T47D (cell line): ENCODE measurements around the gene BZW2.
A peak's percentile ranks its signal among the peaks of the same experiment; 100 is the strongest.
"Not testable (repeated sequence)": the region's sequence is repeated elsewhere in the genome, so short reads cannot be mapped to it uniquely, and the experiment has no call there.

Source experiments
- DNase-seq, 2 experiments: peaks; one replicate each; pipeline versions ENCODE4 v3.0.0 to v3.0.0-alpha.2; 2011 to 2012; ENCODE audit warnings: low read depth in 1 of 2, low spot score in 1 of 2
- JUND ChIP-seq: IDR thresholded peaks from 2 replicates; pipeline ENCODE4 v1.6.1; 2012; ENCODE audit warnings: low read depth
- in situ Hi-C: cut with HindIII; loops from 2 replicates; pipeline ENCODE4 v1.10.0; 2016; ENCODE audit warnings: low sequenced_read_pairs, low pct_unique_long_range_greater_than_20kb

BZW2 gene

DNA sequence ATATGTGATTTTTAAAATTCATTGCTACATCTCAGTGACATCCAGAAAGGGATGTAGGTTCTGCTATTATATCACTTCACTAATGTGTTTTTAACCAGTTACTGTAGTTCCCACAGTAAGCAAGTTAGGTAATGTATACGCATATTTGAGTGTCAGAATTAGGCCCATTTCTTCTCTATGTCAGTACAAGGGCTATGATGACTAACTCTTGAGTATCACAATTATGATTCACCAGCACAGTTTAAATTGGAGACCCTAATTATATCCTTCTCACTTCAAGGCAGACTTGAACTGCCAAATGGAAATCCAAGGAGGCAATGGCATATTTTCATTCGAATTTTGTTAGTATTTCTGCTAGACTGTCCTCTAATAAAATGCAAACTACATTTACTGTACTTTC is 23.6 kb downstream of the BZW2 start:
- DNase-seq: no peak
- in situ Hi-C loops: no loop called here
- no peak for TF ChIP-seq JUND

DNA sequence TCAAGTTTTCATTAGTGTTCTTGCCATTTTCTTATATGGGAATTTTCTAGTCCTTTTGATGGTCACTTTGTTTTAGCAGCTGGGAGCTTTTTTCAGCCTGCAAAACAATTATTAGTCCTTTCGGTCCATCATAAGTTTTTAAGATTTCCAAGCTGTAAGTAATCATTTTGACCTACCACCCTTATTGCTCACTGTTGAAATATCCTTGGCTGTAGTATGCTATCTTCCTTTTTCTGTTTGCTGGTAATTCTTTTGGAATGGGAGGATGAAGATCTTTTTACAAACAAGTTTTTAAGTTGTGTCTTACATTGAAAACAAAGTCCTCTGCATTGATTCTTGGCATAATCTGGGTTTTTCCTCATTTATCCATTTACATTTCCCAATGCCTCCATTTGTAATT is 24.0 kb downstream of the BZW2 start:
- DNase-seq: no peak
- in situ Hi-C loops: no loop called here

DNA sequence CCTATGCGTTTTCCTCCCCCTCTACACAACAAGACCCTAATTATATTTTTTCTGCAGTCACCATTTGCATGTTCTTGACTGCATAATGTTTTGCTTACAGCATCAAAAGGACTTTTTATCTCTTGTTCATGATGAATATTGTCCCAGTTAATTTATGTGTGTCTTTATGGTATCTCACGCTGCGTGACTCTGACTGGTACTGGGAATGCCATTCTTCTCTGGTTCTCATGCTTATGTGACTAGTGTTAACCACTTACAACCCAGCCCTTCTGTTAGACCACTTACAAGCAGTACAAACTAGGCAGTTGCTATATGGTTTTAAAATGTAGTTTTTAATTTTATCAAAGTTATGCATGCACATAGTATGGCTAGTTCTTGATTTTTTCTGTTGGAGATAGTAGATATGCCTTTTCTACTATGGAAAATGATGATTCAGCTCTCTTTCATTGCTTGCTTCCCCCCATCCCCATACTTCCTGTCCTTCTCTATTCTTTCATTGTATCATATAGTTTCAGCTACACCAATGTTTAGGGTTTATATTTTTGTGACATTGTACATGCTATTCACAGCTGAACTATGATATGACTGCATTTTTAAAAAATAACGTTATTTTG is 24.9 kb downstream of the BZW2 start:
- in situ Hi-C loops: no loop called here
- DNase-seq: no peak
- TF ChIP-seq JUND: no peak

More for the DNA sequence above, 24.0 kb downstream of the BZW2 start:
- no peak for TF ChIP-seq JUND

DNA sequence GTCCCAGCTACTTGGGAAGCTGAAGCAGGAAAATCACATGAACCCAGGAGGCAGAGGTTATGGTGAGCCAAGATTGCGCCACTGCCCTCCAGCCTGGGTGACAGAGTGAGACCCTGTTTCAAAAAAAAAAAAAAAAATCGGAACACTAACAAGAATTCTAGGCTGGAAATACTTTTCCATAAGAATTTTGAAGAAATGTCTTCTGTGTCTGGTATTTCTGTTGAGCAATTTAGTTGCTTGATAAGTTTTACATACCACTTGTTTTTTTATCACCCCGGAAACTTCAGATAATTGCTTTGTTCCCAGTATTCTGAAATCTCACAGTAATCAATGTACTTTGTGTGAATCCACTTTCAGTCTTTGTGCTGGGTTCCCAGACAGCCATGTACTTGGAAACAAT is 25.8 kb downstream of the BZW2 start:
- no peak for TF ChIP-seq JUND
- in situ Hi-C loops: no loop called here

DNA sequence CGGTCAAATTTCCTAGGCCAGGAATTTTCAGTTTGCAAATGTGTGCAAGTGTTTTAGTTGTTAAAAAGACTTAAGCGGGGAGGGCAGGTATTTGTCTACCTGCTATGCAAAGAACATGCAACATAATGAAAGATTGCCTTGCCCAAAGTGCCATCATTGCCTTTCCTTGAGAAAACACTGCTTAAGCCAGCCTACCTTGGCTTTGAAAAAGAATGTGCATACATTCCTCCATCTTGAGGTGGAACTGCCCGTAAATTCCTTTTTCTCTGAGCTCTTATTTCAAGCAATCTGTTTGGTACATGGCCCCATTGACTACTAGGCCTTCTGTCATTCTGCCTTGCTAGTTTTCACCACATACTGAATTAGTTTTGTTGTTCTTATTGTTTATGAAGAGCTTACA is 29.3 kb downstream of the BZW2 start:
- TF ChIP-seq JUND: no peak
- DNase-seq: no peak
- in situ Hi-C loops: no loop called here

More for the DNA sequence above, 25.8 kb downstream of the BZW2 start:
- no peak for DNase-seq

DNA sequence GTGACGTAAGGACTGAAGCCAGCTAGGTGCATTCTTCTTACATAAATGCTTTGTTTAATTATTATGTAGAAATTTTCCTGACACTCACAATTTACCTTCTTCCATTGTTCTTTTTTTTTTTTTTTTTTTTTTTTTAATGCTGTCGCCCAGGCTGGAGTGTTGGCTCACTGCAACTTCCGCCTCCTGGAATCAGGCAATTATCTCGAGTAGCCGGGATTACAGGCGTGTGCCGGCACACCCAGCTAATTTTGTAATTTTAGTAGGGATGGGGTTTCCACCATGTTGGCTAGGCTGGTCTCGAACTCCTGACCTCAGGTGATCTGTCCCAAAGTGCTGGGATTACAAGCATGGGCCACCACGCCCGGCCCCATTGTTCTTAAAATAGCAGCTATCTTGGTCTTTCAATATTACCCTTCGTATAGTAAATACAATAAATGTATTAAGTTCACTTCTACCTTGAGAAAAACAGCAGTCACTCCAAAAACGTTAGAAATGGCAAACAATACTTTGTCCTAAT is 32.1 kb downstream of the BZW2 start:
- TF ChIP-seq JUND: no peak
- DNase-seq: no peak
- in situ Hi-C loops: no loop called here

DNA sequence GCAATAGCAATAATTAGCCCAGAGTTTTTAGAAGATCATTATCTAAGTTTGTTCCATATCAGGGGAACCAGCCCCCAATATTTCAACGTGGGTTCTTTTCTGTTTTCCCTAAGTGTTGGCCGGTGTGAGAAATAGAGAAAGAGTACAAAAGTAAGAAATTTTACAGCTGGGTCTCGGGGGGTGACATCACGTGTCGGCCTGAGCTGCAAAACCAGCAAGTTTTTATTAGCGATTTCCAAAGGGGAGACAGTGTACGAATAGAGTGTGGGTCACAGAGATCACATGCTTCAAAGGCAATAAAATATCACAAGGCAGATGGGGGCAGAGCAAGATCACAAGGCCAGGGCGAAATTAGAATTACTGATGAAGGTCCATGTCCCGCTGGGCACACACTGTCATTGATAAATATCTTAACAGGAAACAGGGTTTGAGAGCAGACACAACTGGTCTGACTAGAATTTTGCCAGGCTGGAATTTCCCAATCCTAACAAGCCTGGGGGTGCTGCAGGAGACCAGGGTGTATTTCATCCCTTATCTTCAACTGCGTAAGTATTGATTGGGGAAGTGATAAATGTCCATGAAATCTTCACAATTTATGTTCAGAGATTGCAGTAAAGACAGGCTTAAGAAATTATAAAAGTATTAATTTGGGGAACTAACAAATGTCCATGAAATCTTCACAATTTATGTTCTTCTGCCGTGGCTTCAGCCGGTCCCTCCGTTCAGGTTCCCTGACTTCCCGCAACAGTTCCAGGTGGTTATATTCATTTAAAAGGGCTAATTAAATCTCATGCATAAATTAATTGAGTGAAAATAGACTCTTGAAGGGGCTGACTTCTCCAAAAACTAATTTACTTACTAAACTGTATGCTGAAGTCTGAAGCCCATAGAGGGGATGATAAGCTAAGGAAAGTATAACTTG is 32.9 kb downstream of the BZW2 start:
- in situ Hi-C loops: not testable (repeated sequence)
- TF ChIP-seq JUND: peak; percentile 48; the same call in 1 of the 2 replicates
- peak in 1 of 2 experiments; percentile 85 for DNase-seq

DNA sequence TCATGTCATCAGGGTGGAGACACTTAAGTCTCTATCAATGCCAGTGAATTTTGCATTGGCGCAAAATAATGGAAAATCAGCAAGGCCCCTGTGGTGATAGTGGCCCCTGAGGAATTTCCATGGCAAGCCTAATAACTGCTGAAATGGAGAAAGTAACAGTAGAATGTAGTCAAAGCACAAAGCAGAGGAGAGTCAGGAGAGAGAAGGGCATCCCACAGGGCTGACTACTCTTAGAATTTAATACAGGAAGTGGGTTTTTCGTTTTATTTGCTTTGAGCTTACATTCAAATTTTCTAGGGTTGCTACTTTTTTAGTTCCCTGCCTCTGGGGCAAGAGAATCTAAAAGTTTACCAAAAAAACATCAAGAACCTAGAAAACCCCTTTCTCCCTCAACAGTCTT is 39.0 kb downstream of the BZW2 start:
- in situ Hi-C loops: no loop called here
- no peak for DNase-seq
- no peak for TF ChIP-seq JUND

DNA sequence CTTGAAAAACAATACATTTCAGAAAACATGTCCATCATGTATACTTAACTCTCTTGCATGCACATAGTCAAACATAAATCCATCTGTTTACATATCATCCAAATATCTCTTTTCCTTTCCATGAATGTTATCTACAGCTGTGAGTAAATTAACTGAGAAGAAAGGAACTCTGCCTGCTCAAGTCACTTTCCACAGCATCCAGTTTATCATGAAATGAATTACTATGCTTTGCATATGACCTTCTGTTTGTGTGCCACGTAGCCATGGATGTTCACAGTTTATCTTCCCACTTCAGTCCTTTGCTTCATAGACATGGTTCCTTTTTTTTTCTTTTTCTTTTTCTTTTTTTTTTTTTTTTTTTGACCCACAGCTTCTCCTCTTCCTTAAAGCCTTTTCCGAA is 39.6 kb downstream of the BZW2 start:
- in situ Hi-C loops: no loop called here

DNA sequence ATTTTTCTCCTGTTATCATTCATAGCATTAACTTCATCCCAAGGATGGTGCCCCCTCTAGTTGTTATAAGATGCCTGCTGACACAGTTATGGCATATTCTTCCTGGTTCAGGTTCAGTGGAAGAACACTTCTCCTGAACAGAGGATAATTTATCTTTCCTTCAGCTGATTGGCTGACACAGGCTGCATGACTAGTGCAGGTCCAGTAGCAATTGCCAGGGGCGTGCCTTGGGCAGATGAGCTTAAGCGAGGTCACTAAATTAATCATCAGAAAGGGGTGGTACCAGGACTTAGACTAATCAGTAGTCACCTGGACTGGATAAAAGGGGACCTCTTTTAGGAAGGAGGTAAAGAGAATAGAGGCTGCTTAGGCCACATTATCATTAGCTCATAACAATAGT is 42.3 kb downstream of the BZW2 start:
- peak in 1 of 2 experiments; percentile 23 for DNase-seq
- in situ Hi-C loops: no loop called here
- TF ChIP-seq JUND: no peak

More for the DNA sequence above, 39.6 kb downstream of the BZW2 start:
- DNase-seq: no peak
- no peak for TF ChIP-seq JUND

DNA sequence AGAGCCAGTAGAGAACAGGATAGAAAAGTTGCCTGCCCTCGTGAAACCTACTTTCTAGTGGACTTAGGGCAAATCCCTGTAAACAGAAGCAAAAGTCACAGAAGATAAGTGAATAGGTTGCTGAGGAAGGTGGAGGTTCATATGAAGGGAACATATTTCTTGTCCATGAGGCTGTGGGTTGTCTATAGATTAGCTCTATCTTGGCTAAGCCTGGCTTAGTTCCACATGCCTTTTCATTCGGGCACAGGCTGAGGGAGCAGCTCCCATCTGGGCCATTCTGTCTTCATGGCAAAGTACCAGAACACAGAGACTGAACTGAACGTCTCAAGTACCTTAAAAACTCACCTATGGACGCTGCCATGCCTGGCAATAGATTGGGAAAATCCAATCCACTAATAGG is 45.3 kb downstream of the BZW2 start:
- in situ Hi-C loops: no loop called here
- no peak for DNase-seq
- TF ChIP-seq JUND: no peak

DNA sequence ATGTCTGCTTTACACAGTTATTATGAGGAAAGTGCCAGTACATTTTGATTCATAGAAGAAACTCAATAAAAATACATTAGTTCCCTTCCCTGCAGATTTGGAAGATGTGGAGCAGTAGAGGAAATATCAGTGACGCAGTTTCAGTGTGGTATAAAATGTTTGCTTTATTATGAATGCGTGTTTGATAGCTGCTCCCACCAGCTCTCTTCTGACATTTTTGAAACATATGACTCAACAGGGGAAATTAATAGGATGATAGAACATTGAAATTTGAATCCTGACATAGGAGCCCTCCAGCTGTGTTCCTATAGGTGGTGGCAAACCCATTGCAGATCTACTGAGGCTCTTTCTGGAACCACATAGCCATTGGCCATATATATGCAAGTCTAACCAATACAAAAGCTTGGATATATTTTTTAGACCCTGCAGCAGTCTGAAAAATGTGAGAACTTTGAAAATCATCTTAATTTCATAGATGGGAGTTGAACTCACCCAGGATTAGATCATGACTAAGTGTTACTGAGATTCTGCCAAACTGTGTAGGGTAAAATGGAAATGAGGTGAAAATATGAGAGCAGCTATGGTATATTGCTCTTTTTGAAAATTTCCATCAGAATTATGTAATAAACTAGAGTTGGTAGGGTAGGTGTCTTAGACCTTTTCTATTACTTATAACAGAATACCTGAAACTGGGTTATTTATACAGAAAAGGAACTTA is 47.8 kb downstream of the BZW2 start:
- no peak for DNase-seq
- TF ChIP-seq JUND: no peak
- in situ Hi-C loops: no loop called here

DNA sequence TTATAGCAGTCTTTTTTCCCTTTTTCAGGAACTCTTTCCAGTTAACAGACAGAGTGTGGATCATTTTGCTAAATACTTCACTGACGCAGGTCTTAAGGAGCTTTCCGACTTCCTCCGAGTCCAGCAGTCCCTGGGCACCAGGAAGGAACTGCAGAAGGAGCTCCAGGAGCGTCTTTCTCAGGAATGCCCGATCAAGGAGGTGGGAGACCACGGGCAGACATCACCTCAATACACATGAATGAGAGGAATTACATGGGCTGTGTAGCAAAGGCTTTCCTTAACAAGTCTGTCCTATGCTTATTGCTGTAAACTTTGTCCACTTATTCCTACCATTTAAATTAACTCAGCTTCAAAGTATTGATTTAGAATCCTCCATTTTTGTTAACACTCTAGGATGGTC is 48.8 kb downstream of the BZW2 start:
- in situ Hi-C loops: no loop called here
- TF ChIP-seq JUND: no peak

More for the DNA sequence above, 48.8 kb downstream of the BZW2 start:
- DNase-seq: no peak
